GM12891 (cell line): ENCODE measurements around the gene NVL.

ENCODE experiments used
- PAX5 ChIP-seq: IDR thresholded peaks from 2 replicates; pipeline ENCODE4 v1.6.1; 2011; ENCODE audit warnings: low read length, moderate library complexity, mild to moderate bottlenecking; ENCODE audit not compliant: insufficient read depth, severe bottlenecking
- POLR2A ChIP-seq: IDR thresholded peaks from 2 replicates; pipeline ENCODE4 v1.6.1; 2011; ENCODE audit warnings: low read depth, low read length, control low read depth
- POLR2AphosphoS5 ChIP-seq: IDR thresholded peaks from 2 replicates; pipeline ENCODE4 v1.6.1; 2011; ENCODE audit warnings: low read depth, low read length, control low read depth
- SPI1 ChIP-seq: IDR thresholded peaks from 2 replicates; pipeline ENCODE4 v1.6.1; 2011; ENCODE audit warnings: low read depth, low read length, control low read depth
- TAF1 ChIP-seq: IDR thresholded peaks from 2 replicates; pipeline ENCODE4 v1.6.1; 2011; ENCODE audit warnings: low read depth, low read length, control low read depth

DNA sequence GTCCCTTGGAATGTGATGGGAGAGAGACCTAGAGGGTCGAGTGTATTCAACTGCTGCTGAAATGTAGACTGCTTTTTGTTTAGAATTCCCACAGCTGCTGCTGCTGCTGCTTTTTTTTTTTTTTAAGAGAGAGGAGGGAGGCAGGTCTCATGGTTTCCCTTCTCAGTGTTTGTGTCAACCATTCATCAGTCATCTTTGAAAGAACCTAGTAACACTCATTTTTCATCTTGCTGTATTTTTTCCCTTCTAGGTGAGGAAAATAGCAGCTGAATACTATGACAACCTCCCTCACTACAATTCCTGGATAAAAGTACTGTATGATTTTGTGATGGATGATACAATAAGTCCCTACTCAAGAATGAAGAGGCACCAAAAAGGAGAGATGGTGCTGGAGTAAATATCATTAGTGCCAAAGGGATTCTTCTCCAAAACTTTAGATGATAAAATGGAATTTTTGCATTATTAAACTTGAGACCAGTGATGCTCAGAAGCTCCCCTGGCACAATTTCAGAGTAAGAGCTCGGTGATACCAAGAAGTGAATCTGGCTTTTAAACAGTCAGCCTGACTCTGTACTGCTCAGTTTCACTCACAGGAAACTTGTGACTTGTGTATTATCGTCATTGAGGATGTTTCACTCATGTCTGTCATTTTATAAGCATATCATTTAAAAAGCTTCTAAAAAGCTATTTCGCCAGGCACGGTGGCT lies 137.7 kb downstream of the NVL start:
- TF ChIP-seq POLR2A = no peak
- no peak for TF ChIP-seq TAF1
- TF ChIP-seq POLR2AphosphoS5 = no peak
- no peak for TF ChIP-seq PAX5
- no peak for TF ChIP-seq SPI1
